Measurements from ENCODE around the gene CASP10.

DNA sequence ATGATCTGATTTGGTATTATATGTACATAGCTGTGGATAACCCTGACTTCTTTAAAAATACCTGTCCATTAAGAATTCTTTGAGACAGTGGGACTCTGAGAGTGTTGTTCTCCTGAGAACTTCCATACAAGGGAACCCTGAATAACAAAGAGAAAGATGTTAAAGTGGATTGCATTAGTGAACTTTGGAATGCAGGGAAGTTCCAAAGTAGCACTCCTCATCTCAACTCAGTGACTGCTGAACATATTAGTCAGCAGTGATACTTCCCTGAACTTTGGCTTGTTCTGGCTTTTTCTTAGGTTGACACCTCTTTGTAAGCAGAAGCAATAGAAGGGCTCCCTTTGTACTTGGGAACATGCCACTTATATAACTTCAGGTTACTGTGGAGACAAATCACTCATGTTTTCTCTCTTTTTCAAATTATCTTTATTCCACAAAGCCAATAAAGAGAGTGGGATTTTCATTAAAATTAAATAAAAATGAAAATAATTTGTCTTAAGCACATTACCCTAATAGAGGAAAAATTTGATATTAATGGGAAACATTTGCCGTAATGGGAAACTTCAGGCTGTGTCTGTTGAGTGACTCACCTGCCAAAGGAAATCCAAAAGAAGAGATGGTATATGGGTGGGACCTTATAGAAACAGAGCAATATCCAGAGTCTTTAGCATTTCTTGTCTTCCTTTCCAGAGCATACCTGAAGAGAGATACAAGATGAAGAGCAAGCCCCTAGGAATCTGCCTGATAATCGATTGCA, 33.7 kb upstream of the CASP10 start:
- TF ChIP-seq EZH2 (IDR thresholded peaks at IDR 0.05; ENCODE audit: borderline replicate concordance, low read depth, low read length, poor library complexity, severe bottlenecking) = no peak
- TF ChIP-seq, protein P1, sequence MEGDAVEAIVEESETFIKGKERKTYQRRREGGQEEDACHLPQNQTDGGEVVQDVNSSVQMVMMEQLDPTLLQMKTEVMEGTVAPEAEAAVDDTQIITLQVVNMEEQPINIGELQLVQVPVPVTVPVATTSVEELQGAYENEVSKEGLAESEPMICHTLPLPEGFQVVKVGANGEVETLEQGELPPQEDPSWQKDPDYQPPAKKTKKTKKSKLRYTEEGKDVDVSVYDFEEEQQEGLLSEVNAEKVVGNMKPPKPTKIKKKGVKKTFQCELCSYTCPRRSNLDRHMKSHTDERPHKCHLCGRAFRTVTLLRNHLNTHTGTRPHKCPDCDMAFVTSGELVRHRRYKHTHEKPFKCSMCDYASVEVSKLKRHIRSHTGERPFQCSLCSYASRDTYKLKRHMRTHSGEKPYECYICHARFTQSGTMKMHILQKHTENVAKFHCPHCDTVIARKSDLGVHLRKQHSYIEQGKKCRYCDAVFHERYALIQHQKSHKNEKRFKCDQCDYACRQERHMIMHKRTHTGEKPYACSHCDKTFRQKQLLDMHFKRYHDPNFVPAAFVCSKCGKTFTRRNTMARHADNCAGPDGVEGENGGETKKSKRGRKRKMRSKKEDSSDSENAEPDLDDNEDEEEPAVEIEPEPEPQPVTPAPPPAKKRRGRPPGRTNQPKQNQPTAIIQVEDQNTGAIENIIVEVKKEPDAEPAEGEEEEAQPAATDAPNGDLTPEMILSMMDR (conservative IDR thresholded peaks at IDR 0.05; ENCODE audit: low read depth, low read length) = no peak

All from A673 (cell line).